Activated CD8-positive, alpha-beta memory T cell treated with anti-CD3 and anti-CD28 coated beads for 48 hours (primary cell): ENCODE data around the gene SRGAP2C.
"Not testable (repeated sequence)": the region's sequence is repeated elsewhere in the genome, so short reads cannot be mapped to it uniquely, and the experiment has no call there.

ENCODE experiments used
- DNase-seq, 3 experiments: peaks; one replicate each; pipeline ENCODE4 v3.0.0-alpha.2; 2020; ENCODE audit warnings: low read depth in 2 of 3, low spot score in 2 of 3

SRGAP2C gene

GRCh38 chr1:121185140-121185708 is 449 bp downstream of the SRGAP2C start:
- DNase-seq = not testable (repeated sequence)

GRCh38 chr1:121186191-121186590 is 1.4 kb downstream of the SRGAP2C start:
- DNase-seq = not testable (repeated sequence)

- DNase-seq = not testable (repeated sequence)
These were observed 3.1 kb downstream of the SRGAP2C start for GRCh38 chr1:121187914-121188313.

- not testable (repeated sequence) for DNase-seq
These were observed 7.7 kb downstream of the SRGAP2C start for GRCh38 chr1:121192512-121192911.

GRCh38 chr1:121197095-121197882 is 12.5 kb downstream of the SRGAP2C start:
- not testable (repeated sequence) for DNase-seq

- DNase-seq = not testable (repeated sequence)
These were observed 15.0 kb downstream of the SRGAP2C start for GRCh38 chr1:121199763-121200162.

- not testable (repeated sequence) for DNase-seq
These were observed 15.5 kb downstream of the SRGAP2C start for GRCh38 chr1:121200232-121200631.

- not testable (repeated sequence) for DNase-seq
These were observed 16.5 kb downstream of the SRGAP2C start for GRCh38 chr1:121200985-121201981.

GRCh38 chr1:121202986-121203385 is 18.2 kb downstream of the SRGAP2C start:
- not testable (repeated sequence) for DNase-seq

- not testable (repeated sequence) for DNase-seq
These were observed 21.3 kb downstream of the SRGAP2C start for GRCh38 chr1:121205786-121206711.

GRCh38 chr1:121207328-121207727 is 22.6 kb downstream of the SRGAP2C start:
- DNase-seq = not testable (repeated sequence)

- DNase-seq = not testable (repeated sequence)
These were observed 23.6 kb downstream of the SRGAP2C start for GRCh38 chr1:121208375-121208774.

GRCh38 chr1:121210778-121211177 is 26.0 kb downstream of the SRGAP2C start:
- DNase-seq = not testable (repeated sequence)

- DNase-seq = not testable (repeated sequence)
These were observed 28.7 kb downstream of the SRGAP2C start for GRCh38 chr1:121213491-121213890.

- DNase-seq = not testable (repeated sequence)
These were observed 29.9 kb downstream of the SRGAP2C start for GRCh38 chr1:121214544-121215156.

- not testable (repeated sequence) for DNase-seq
These were observed 31.1 kb downstream of the SRGAP2C start for GRCh38 chr1:121215699-121216417.

- not testable (repeated sequence) for DNase-seq
These were observed 31.9 kb downstream of the SRGAP2C start for GRCh38 chr1:121216676-121217075.

GRCh38 chr1:121221770-121222169 is 37.0 kb downstream of the SRGAP2C start:
- DNase-seq = not testable (repeated sequence)

- not testable (repeated sequence) for DNase-seq
These were observed 39.9 kb downstream of the SRGAP2C start for GRCh38 chr1:121224714-121225113.
